Measurements from ENCODE around the gene SPAG17.

SPAG17 gene

GRCh38 chr1:118137900-118138299 is 47.1 kb downstream of the SPAG17 start:
- in situ Hi-C loops (cut with HindIII; ENCODE audit: low sequenced_read_pairs), result no loop called here
- TF ChIP-seq CTCF (IDR thresholded peaks at IDR 0.05; ENCODE audit: low read depth, low read length, missing control alignments), result no peak
- no peak for DNase-seq (ENCODE audit: low read depth)
- no peak overlapping the region for H3K4me3 ChIP-seq (ENCODE audit: low read depth, low read length)

DNA sequence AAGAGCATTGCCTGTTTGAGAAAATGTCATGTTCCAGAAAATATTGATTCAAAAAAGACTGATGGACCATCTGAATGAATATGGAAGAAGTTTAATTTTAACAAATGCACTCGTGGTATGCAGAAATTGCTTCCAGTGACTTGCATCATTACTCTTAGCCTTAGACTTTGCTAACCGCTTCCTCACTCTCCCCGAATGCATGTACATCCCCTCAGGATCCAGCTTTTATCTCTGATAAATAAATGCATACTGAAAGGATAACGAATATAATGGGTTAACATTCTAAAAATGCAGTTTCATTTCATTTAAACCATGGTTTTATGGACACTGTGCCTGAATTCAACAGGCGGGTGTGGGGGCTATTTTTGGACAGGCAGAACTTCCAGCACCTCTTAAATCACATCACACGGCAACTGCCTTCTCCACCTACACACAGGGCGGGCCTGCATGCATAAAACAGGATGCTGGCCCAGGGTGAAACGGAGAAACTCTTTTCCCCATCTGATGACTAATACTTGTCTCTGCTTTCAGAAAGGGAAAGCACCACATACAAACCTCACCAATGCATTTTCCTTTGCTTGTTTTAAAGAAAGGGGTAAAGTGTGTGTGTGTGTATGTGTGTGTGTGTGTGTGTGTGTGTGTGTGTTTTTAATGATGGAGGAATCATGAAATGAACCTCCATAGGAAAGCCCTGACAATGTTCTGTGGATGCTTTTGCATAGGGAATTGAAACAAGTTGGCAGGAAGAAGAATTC is 48.7 kb downstream of the SPAG17 start:
- TF ChIP-seq CTCF (IDR thresholded peaks at IDR 0.05; ENCODE audit: low read depth, low read length, missing control alignments), result no peak
- no peak overlapping the region for H3K4me3 ChIP-seq (ENCODE audit: low read depth, low read length)
- no peak for DNase-seq (ENCODE audit: low read depth)
- in situ Hi-C loops (cut with HindIII; ENCODE audit: low sequenced_read_pairs), result no loop called here

- TF ChIP-seq CTCF (IDR thresholded peaks at IDR 0.05; ENCODE audit: low read depth, low read length, missing control alignments), result no peak
- no peak overlapping the region for H3K4me3 ChIP-seq (ENCODE audit: low read depth, low read length)
- no peak for DNase-seq (ENCODE audit: low read depth)
- in situ Hi-C loops (cut with HindIII; ENCODE audit: low sequenced_read_pairs), result no loop called here
These were observed 53.0 kb downstream of the SPAG17 start for GRCh38 chr1:118132000-118132399.

- H3K4me3 ChIP-seq (ENCODE audit: low read depth, low read length), result no peak overlapping the region
- in situ Hi-C loops (cut with HindIII; ENCODE audit: low sequenced_read_pairs), result no loop called here
- no peak for TF ChIP-seq CTCF (IDR thresholded peaks at IDR 0.05; ENCODE audit: low read depth, low read length, missing control alignments)
- no peak for DNase-seq (ENCODE audit: low read depth)
These were observed 56.3 kb downstream of the SPAG17 start for GRCh38 chr1:118128761-118129160.

DNA sequence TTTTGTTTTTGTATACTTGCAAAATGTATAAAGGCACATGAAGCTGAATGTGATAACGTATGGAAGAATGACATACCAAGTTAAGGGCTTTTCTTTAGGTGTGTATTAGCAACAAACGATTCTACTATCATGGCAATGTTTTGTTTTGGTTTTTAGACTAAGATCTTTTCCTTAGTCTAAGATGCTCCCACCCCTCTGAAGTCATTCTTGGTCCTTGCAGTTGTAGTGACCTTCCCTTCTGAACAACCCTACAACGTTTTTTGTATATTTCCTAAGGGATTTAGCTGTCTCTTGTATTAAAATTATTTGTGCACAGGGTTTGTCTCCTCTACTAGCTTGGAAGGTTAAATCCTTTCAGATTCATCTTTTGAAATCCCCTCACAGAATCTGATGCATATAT is 61.0 kb downstream of the SPAG17 start:
- in situ Hi-C loops (cut with HindIII; ENCODE audit: low sequenced_read_pairs), result no loop called here
- no peak for TF ChIP-seq CTCF (IDR thresholded peaks at IDR 0.05; ENCODE audit: low read depth, low read length, missing control alignments)
- no peak for DNase-seq (ENCODE audit: low read depth)
- H3K4me3 ChIP-seq (ENCODE audit: low read depth, low read length), result no peak overlapping the region

DNA sequence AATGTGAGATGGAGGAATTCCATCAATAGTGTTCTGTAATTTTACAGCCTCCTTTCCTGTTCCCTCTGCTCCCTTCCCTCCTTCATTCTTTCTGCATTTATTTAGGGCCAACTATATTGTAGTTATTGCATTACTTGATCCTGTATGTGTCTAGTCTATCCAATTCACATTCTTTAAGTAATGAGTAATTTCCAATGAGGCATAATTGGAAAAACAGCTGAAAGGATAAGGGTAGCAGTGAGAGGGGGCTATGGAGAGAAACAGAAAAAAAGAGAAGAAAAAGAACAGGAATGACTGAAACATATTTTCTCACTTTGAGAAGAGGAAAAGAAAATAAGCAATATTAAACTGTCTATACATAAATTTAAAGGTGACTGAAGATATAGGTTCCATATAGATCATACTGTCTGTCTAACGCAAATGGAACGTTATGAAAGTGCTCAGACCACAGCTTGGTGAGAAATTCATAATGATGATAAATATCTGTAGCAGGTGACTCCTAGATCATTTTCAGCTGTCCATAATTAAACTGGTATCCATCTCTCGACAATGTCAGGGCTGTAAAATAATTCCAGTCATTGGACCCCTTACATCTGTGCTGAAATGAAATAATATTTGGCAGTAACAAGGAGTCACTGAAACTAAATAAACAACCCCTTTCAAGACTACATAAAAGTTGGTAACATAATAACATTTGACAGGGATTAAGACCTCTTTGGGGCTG is 61.8 kb downstream of the SPAG17 start:
- no peak for TF ChIP-seq CTCF (IDR thresholded peaks at IDR 0.05; ENCODE audit: low read depth, low read length, missing control alignments)
- in situ Hi-C loops (cut with HindIII; ENCODE audit: low sequenced_read_pairs), result no loop called here
- no peak overlapping the region for H3K4me3 ChIP-seq (ENCODE audit: low read depth, low read length)
- DNase-seq (ENCODE audit: low read depth), result no peak
